NB4 (cell line): ENCODE data around the gene GALNT9.
A peak's percentile ranks its signal among the peaks of the same experiment; 100 is the strongest.

ENCODE experiments used
- DNase-seq: peaks from one replicate; pipeline ENCODE4 v3.0.0; 2010; ENCODE audit warnings: low read depth
- H3K4me3 ChIP-seq: one replicate; pipeline ENCODE4 v1.5.1; 2011; ENCODE audit warnings: mild to moderate bottlenecking, low read depth, low read length, moderate library complexity
- MYC ChIP-seq: IDR thresholded peaks from 2 replicates; pipeline ENCODE4 v1.6.1; 2011; ENCODE audit warnings: low read depth, low read length
- POLR2A ChIP-seq: IDR thresholded peaks from 2 replicates; pipeline ENCODE4 v1.6.1; 2011; ENCODE audit warnings: mild to moderate bottlenecking; ENCODE audit not compliant: insufficient read length; ENCODE audit errors: extremely low read depth
- TF ChIP-seq, protein P1 (sequence below): IDR thresholded peaks from one replicate; pipeline ENCODE4 v1.5.1; 2012; ENCODE audit warnings: low read depth, low read length
- TF ChIP-seq, protein P2 (sequence below): IDR thresholded peaks from 2 replicates; pipeline ENCODE4 v1.6.1; 2011; ENCODE audit warnings: low read depth, low read length

Gene GALNT9

DNA sequence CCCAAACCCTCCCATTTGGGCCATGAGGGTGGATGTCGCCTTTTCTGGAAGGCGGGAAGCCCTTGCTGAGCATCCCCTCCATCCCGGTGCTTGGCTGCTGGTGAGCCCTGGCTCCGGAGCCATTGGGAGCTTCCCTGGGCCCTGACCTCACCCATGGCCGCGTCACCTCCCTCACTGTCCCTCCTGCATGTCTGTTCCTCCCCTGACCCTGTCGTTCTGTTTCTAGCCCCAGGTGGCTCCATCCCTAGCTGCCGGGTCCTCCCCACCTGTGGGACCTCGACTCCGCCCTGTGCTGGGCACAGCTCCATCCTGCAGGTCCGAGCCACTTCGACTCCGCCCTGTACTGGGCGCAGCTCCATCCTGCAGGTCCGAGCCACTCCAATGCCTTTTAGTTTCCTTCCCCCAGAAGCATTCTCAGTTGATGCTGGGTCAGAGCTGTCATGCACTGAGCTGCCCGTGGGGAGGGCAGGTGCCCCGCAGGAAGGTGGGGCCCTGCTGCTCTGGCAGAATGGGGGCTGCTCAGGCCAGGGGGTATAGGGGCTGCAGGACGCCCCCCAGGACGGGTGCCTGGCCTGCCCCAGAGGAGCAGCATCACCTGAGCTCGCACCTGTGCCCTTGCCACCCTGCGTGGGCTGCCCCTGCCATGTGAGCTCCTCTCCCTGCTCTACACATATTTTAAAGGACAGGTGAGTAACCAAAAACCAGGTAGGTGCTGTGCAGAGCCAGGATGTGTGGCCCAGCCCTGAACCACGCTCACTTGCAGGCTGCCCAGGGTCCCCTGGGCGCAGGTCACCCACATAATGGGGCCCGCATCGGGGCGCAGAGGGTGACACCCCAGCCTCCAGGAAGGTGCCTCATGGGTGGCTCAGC lies 166.1 kb downstream of the GALNT9 start:
- H3K4me3 ChIP-seq, result peak overlapping the region; percentile 21
- TF ChIP-seq, protein P1, sequence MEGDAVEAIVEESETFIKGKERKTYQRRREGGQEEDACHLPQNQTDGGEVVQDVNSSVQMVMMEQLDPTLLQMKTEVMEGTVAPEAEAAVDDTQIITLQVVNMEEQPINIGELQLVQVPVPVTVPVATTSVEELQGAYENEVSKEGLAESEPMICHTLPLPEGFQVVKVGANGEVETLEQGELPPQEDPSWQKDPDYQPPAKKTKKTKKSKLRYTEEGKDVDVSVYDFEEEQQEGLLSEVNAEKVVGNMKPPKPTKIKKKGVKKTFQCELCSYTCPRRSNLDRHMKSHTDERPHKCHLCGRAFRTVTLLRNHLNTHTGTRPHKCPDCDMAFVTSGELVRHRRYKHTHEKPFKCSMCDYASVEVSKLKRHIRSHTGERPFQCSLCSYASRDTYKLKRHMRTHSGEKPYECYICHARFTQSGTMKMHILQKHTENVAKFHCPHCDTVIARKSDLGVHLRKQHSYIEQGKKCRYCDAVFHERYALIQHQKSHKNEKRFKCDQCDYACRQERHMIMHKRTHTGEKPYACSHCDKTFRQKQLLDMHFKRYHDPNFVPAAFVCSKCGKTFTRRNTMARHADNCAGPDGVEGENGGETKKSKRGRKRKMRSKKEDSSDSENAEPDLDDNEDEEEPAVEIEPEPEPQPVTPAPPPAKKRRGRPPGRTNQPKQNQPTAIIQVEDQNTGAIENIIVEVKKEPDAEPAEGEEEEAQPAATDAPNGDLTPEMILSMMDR, result no peak
- peak; percentile 9; the same call in 1 of the 2 replicates for TF ChIP-seq MYC
- no peak for TF ChIP-seq POLR2A
- TF ChIP-seq, protein P2, sequence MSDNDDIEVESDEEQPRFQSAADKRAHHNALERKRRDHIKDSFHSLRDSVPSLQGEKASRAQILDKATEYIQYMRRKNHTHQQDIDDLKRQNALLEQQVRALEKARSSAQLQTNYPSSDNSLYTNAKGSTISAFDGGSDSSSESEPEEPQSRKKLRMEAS, result no peak

DNA sequence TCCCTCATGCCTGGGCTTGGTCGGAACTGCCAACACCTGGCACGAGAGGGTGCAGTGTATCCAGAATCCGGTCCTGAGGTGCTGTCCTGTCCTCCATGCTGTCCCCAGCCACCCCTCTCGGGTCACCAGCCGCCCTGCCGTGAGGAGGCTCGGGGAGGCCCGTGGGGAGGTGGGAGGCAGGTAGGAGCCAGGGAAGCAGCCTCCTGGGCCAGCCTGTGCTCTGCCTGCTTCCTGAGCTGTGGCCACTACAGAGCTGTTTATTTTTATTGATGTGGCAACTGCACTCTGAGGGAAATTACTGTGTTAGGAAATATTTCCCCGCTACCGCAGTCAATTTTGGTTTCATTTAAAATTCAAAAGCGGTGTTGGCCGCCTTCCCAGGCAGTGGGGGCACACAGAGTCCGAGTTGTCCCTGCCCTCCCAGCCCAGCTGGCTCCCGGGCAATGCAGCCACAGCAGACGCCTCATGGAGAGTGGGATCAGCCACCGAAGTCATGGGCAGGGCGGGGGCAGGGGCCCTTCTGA lies 166.8 kb downstream of the GALNT9 start:
- H3K4me3 ChIP-seq, result peak overlapping the region; percentile 21
- TF ChIP-seq, protein P2, result peak; percentile 57
- TF ChIP-seq, protein P1, result no peak
- TF ChIP-seq POLR2A (no peak), MYC (peak; percentile 66; the same call in 1 of the 2 replicates)
- peak; percentile 85 for DNase-seq

More for the DNA sequence above, 166.1 kb downstream of the GALNT9 start:
- DNase-seq, result no peak

- H3K4me3 ChIP-seq, result no peak overlapping the region
- no peak for DNase-seq
- TF ChIP-seq, protein P2, result no peak
- TF ChIP-seq, protein P1, result no peak
- TF ChIP-seq POLR2A (no peak), MYC (no peak)
Observed at GRCh38 chr12:132161796-132162507, 167.4 kb downstream of the GALNT9 start.

- DNase-seq, result peak; percentile 57
- TF ChIP-seq, protein P2, result no peak
- TF ChIP-seq, protein P1, result no peak
- no peak for TF ChIP-seq MYC
- TF ChIP-seq POLR2A, result no peak
- H3K4me3 ChIP-seq, result no peak overlapping the region
Observed at GRCh38 chr12:132161036-132161781, 168.2 kb downstream of the GALNT9 start.

DNA sequence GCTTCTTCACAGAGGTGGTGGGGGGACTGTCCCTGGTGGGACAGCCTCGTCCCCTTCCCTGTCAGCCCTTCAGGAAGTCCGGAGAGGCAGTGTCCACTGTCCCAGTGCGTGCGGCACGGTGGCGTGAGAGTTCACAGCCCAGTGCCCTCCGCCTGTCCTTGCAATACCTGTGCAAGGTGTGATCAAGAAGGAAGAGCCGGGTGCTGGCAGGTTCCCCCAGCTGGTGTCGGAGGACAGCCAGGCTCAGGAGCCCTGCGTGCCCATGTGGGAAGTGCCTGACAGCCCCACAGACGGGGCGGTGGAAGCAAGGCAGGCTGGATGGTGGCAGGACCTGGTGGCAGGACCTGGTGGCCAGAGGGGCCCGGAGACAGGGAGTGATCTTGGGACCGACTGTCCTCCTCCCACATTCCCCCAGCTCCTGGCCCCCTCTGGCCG lies 168.8 kb downstream of the GALNT9 start:
- no peak overlapping the region for H3K4me3 ChIP-seq
- TF ChIP-seq, protein P2, result no peak
- TF ChIP-seq MYC (no peak), POLR2A (no peak)
- TF ChIP-seq, protein P1, result no peak
- DNase-seq, result no peak
